Measurements from ENCODE around the gene LUC7L2.

DNA sequence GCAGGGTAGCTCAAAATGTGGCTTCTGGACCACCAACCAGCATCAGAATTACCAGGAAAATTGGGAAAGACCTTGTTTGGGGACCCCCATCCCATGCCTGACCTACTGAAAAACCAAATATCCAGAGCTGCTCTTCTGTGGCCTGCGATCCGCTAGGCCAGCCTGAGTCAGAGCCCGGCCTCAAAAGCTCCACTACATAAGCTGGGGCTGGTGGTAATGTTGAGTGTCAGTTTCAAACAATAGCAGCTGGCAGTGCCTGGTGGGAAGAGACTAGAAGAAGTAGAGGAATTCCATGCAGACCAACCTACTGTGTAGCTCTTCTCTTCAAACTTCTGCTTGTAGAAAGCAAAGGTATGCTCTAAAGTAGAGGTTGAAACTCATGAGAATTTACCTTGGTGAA is 71.8 kb downstream of the LUC7L2 start:
- TF ChIP-seq, protein P1, sequence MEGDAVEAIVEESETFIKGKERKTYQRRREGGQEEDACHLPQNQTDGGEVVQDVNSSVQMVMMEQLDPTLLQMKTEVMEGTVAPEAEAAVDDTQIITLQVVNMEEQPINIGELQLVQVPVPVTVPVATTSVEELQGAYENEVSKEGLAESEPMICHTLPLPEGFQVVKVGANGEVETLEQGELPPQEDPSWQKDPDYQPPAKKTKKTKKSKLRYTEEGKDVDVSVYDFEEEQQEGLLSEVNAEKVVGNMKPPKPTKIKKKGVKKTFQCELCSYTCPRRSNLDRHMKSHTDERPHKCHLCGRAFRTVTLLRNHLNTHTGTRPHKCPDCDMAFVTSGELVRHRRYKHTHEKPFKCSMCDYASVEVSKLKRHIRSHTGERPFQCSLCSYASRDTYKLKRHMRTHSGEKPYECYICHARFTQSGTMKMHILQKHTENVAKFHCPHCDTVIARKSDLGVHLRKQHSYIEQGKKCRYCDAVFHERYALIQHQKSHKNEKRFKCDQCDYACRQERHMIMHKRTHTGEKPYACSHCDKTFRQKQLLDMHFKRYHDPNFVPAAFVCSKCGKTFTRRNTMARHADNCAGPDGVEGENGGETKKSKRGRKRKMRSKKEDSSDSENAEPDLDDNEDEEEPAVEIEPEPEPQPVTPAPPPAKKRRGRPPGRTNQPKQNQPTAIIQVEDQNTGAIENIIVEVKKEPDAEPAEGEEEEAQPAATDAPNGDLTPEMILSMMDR (conservative IDR thresholded peaks at IDR 0.05) = no peak
- no peak for TF ChIP-seq EZH2 (IDR thresholded peaks at IDR 0.05; ENCODE audit: low read depth)
